Endothelial cell of umbilical vein (primary cell): ENCODE measurements around the gene GRID2. TPM values are rescaled to one million over a fixed set of nuclear protein-coding genes. Genes with fewer than 3 reads are reported as not detected.

Experiments used
- BruUV-seq: library from RNA; stranded (reverse); fragments of 400-500 nt; replicated peaks from 2 replicates; lab custom pipeline; 2021; lab: Mats Ljungman, UMichigan
- CTCF ChIA-PET: fragments of 300-600, 350-600 bp; sonication (Branson Sonifier 250); formaldehyde crosslinking; loops from one replicate; lab custom pipeline; 2021; ENCODE audit warnings: antibody characterized with exemption, inconsistent platforms; lab: Charles Lee
- POLR2A ChIA-PET: fragments of 300-600, 350-600 bp; sonication (Branson Sonifier 250); formaldehyde crosslinking; loops from one replicate; lab custom pipeline; 2021; ENCODE audit warnings: antibody characterized with exemption, inconsistent platforms; lab: Charles Lee
- DNase-seq: peaks from one replicate; pipeline ENCODE4 v3.0.0-alpha.2; 2011; ENCODE audit warnings: low read depth, low spot score
- FAIRE-seq: peaks from 2 replicates; lab custom pipeline; 2011; peaks lifted over from hg19 to GRCh38; lab: Jason Lieb, UNC
- H2AFZ ChIP-seq: 2 replicates; pipeline ENCODE4 v1.6.0; 2012; ENCODE audit warnings: low read depth, low read length, control low read depth, inconsistent platforms
- H3K27ac ChIP-seq: 2 replicates; pipeline ENCODE4 v1.5.1; 2011; ENCODE audit warnings: low read depth, mild to moderate bottlenecking, control low read depth, low read length, moderate library complexity; ENCODE audit not compliant: insufficient read depth
- H3K27me3 ChIP-seq, 2 experiments: 2 replicates each; pipeline versions ENCODE4 v1.6.0 to v1.6.1; 2011; ENCODE audit warnings: low read length in 2 of 2, mixed read lengths in 1 of 2; ENCODE audit not compliant: control insufficient read depth in 2 of 2, insufficient read depth in 2 of 2
- H3K36me3 ChIP-seq, 2 experiments: 2 replicates in 1 of 2; 3 replicates in 1 of 2; pipeline ENCODE4 v1.5.1; 2011; ENCODE audit warnings: low read length in 2 of 2, mild to moderate bottlenecking in 1 of 2, moderate library complexity in 1 of 2; ENCODE audit not compliant: control insufficient read depth in 2 of 2, insufficient read depth in 2 of 2; ENCODE audit errors: extremely low read depth in 1 of 2
- H3K4me1 ChIP-seq: 3 replicates; pipeline ENCODE4 v1.5.1; 2011; ENCODE audit warnings: mild to moderate bottlenecking, low read length; ENCODE audit not compliant: control insufficient read depth, insufficient read depth; ENCODE audit errors: extremely low read depth
- H3K4me2 ChIP-seq: 2 replicates; pipeline ENCODE4 v1.6.1; 2011; ENCODE audit warnings: low read length, control low read depth, mixed read lengths; ENCODE audit not compliant: insufficient read depth
- H3K4me3 ChIP-seq, 3 experiments: fragments of 200-600 bp in 1 of 3; sonication (generic), shearing (Covaris generic) in 1 of 3; replicated peaks in 1 of 3; 2 replicates each; pipeline ENCODE4 v1.5.1; 2011 to 2016; ENCODE audit warnings: control low read depth in 3 of 3, low read length in 3 of 3, mild to moderate bottlenecking in 2 of 3, inconsistent platforms in 1 of 3, low read depth in 1 of 3, moderate library complexity in 1 of 3; ENCODE audit not compliant: insufficient read depth in 1 of 3
- H3K79me2 ChIP-seq: 2 replicates; pipeline ENCODE4 v1.6.0; 2012; ENCODE audit warnings: low read length, inconsistent platforms; ENCODE audit not compliant: control insufficient read depth, insufficient read depth
- H3K9ac ChIP-seq: replicated peaks from 2 replicates; pipeline ENCODE3; 2011; ENCODE audit warnings: low read length, control low read depth; ENCODE audit not compliant: insufficient read depth; ENCODE audit errors: extremely low read depth
- H3K9me1 ChIP-seq: replicated peaks from 3 replicates; pipeline ENCODE4 v1.6.0; 2011; ENCODE audit warnings: mild to moderate bottlenecking, low read length; ENCODE audit not compliant: control insufficient read depth, insufficient read depth; ENCODE audit errors: extremely low read depth
- H3K9me3 ChIP-seq: replicated peaks from 2 replicates; pipeline ENCODE4 v1.5.1; 2012; ENCODE audit warnings: low read length, inconsistent platforms; ENCODE audit not compliant: control insufficient read depth, insufficient read depth
- H4K20me1 ChIP-seq: replicated peaks from 2 replicates; pipeline ENCODE3; 2011; ENCODE audit warnings: mild to moderate bottlenecking, low read length; ENCODE audit not compliant: control insufficient read depth, insufficient read depth; ENCODE audit errors: extremely low read depth
- EZH2 ChIP-seq: IDR thresholded peaks from 2 replicates; pipeline ENCODE4 v1.6.1; 2012; ENCODE audit warnings: borderline replicate concordance, low read depth, mild to moderate bottlenecking, moderate library complexity, low read length, inconsistent platforms; ENCODE audit not compliant: severe bottlenecking
- FOS ChIP-seq: IDR thresholded peaks from 2 replicates; pipeline ENCODE4 v1.6.1; 2011; ENCODE audit warnings: mild to moderate bottlenecking, low read length, moderate library complexity, borderline replicate concordance; ENCODE audit not compliant: insufficient read depth
- GATA2 ChIP-seq: IDR thresholded peaks from 2 replicates; pipeline ENCODE4 v1.7.0; 2011; ENCODE audit warnings: low read depth, mild to moderate bottlenecking, moderate library complexity, mixed read lengths, low read length; ENCODE audit not compliant: insufficient read length, insufficient read depth
- JUN ChIP-seq: IDR thresholded peaks from 2 replicates; pipeline ENCODE4 v1.6.1; 2011; ENCODE audit warnings: borderline replicate concordance, low read depth; ENCODE audit not compliant: insufficient read length, insufficient read depth
- MYC ChIP-seq: IDR thresholded peaks from one replicate; pipeline ENCODE4 v1.6.1; 2011; ENCODE audit warnings: mild to moderate bottlenecking, low read depth, low read length
- POLR2A ChIP-seq: IDR thresholded peaks from 2 replicates; pipeline ENCODE4 v1.6.1; 2012; ENCODE audit warnings: low read depth, mild to moderate bottlenecking, control low read depth, low read length
- dilution Hi-C: fragments of 300-500 bp; cut with MboI; formaldehyde crosslinking; loops from one replicate; pipeline ENCODE4 v1.15.0; 2019; ENCODE audit warnings: low sequenced_read_pairs; ENCODE audit not compliant: extremely low pct_ligation_motif_present
- intact Hi-C: fragments of 100-400 bp; cut with micrococcal nuclease; formaldehyde crosslinking; loops from one replicate; pipeline ENCODE4 v1.10.0; 2022
- polyA plus RNA-seq, 4 experiments: library from polyadenylated mRNA; depleted of rRNA in 3 of 4; stranded (reverse) in 3 of 4; unstranded in 1 of 4; fragments of >200 nt; gene quantifications; 2 replicates each; pipeline versions ENCODE4 v1.2.1 to v1.2.3, GENCODE V29; 2011 to 2012; ENCODE audit warnings: missing spikeins in 1 of 4
- total RNA-seq: library from RNA; stranded (reverse); gene quantifications from 2 replicates; pipeline ENCODE4 v1.2.3, GENCODE V29; 2021
- TF ChIP-seq, protein P1 (sequence below), 2 donors: IDR thresholded peaks; 1 replicate in 1 of 2; 2 replicates in 1 of 2; pipeline ENCODE4 v1.5.1; 2011; ENCODE audit warnings: low read length in 2 of 2, mild to moderate bottlenecking in 2 of 2, moderate library complexity in 2 of 2, control low read depth in 1 of 2, inconsistent platforms in 1 of 2, low read depth in 1 of 2; ENCODE audit not compliant: insufficient read depth in 1 of 2; ENCODE audit errors: extremely low read depth in 1 of 2

GRID2 gene
- total and polyA plus RNA-seq, 2 donors (not counting 3 experiments of a cell fraction or from before 2014, with no cell fraction given) = not detected

DNA sequence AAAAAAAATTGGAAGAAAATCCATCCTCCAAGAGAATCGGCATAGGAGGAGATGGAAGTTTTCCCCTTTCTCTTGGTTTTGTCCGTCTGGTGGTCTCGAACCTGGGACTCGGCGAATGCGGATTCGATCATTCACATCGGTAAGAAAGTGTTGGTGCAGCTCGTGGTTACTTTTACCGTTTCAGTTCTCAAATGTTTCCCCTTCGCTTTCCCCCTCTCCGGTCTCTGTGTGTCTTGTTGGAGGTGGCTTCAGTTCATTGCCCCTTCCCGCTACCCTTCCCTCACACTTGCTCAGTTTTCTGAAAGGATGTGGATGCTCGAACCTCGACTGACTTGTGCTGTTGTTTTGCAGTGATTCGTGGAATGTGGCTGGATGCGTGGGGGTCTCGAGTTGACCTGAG is 840 bp downstream of the GRID2 start:
- ChIA-PET CTCF (no interaction called here), POLR2A (no interaction called here)
- H3K4me1 ChIP-seq = peaks cover 13% of the 10 kb centered on the region
- H4K20me1 ChIP-seq = no peaks in the 10 kb centered on the region
- DNase-seq = no peak
- H3K4me3 ChIP-seq = peak overlapping the region in 1 of 3 experiments; percentile 50
- no peak for FAIRE-seq
- dilution Hi-C loops (no loop called here), intact Hi-C loops (no loop called here)
- H3K27me3 ChIP-seq = peaks cover 33 to 68% of the 10 kb centered on the region in 2 experiments
- no peaks in the 10 kb centered on the region for H3K79me2 ChIP-seq
- peak overlapping the region; percentile 91 for H2AFZ ChIP-seq
- H3K4me2 ChIP-seq = peak overlapping the region; percentile 78
- H3K9me3 ChIP-seq = no peaks in the 10 kb centered on the region
- H3K36me3 ChIP-seq = no peaks in the 10 kb centered on the region
- no peak overlapping the region for H3K9ac ChIP-seq
- no TSS peak for BruUV-seq
- no peaks in the 10 kb centered on the region for H3K9me1 ChIP-seq
- no peak overlapping the region for H3K27ac ChIP-seq
- TF ChIP-seq, protein P1, sequence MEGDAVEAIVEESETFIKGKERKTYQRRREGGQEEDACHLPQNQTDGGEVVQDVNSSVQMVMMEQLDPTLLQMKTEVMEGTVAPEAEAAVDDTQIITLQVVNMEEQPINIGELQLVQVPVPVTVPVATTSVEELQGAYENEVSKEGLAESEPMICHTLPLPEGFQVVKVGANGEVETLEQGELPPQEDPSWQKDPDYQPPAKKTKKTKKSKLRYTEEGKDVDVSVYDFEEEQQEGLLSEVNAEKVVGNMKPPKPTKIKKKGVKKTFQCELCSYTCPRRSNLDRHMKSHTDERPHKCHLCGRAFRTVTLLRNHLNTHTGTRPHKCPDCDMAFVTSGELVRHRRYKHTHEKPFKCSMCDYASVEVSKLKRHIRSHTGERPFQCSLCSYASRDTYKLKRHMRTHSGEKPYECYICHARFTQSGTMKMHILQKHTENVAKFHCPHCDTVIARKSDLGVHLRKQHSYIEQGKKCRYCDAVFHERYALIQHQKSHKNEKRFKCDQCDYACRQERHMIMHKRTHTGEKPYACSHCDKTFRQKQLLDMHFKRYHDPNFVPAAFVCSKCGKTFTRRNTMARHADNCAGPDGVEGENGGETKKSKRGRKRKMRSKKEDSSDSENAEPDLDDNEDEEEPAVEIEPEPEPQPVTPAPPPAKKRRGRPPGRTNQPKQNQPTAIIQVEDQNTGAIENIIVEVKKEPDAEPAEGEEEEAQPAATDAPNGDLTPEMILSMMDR (IDR thresholded peaks at IDR 0.05; ENCODE audit: extremely low read depth in 1 of 2, insufficient read depth in 1 of 2, low read depth in 1 of 2, low read length in 2 of 2) = no peak
- TF ChIP-seq JUN (no peak), FOS (no peak), GATA2 (no peak), EZH2 (no peak), MYC (no peak), POLR2A (no peak)
